NCI-H69 (cell line): ENCODE measurements around the gene ZC3H18.

Source experiments
- DNase-seq: peaks from one replicate; lab custom pipeline; 2025; lab: John Stamatoyannopoulos, UW

ZC3H18 gene

DNA sequence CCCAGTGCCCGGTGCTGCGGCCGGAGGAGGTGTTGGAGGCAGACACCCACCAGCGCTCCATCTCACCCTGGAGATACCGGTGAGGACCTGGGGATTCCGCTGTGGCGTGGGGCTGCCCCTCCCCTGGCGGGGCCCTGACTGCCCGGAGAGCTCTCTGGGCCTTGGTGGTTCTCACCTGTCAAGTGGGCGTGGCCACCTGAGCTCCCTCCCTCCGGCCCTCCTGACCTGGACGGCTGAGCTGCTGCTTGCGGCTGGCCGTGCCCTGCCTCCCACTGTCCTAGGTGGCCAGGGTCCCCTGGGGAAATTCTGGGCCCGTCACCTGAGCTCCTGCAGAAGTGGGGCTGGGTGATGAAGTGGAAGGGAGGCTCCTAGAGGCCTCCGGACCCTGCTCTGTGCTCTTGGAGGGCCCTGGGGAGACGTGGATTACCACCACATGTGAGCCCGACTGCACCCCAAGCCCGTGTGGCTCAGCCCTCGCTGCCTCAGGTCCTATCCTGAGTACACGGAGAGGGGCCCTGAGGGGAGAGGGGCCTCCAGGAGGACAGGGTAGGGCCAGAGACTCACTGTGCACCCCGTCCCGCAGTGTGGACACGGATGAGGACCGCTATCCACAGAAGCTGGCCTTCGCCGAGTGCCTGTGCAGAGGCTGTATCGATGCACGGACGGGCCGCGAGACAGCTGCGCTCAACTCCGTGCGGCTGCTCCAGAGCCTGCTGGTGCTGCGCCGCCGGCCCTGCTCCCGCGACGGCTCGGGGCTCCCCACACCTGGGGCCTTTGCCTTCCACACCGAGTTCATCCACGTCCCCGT lies 69.2 kb downstream of the ZC3H18 start:
- no peak for DNase-seq

DNA sequence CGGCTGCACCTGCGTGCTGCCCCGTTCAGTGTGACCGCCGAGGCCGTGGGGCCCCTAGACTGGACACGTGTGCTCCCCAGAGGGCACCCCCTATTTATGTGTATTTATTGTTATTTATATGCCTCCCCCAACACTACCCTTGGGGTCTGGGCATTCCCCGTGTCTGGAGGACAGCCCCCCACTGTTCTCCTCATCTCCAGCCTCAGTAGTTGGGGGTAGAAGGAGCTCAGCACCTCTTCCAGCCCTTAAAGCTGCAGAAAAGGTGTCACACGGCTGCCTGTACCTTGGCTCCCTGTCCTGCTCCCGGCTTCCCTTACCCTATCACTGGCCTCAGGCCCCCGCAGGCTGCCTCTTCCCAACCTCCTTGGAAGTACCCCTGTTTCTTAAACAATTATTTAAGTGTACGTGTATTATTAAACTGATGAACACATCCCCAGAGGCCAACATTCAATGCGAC lies 69.9 kb downstream of the ZC3H18 start:
- DNase-seq = no peak

DNA sequence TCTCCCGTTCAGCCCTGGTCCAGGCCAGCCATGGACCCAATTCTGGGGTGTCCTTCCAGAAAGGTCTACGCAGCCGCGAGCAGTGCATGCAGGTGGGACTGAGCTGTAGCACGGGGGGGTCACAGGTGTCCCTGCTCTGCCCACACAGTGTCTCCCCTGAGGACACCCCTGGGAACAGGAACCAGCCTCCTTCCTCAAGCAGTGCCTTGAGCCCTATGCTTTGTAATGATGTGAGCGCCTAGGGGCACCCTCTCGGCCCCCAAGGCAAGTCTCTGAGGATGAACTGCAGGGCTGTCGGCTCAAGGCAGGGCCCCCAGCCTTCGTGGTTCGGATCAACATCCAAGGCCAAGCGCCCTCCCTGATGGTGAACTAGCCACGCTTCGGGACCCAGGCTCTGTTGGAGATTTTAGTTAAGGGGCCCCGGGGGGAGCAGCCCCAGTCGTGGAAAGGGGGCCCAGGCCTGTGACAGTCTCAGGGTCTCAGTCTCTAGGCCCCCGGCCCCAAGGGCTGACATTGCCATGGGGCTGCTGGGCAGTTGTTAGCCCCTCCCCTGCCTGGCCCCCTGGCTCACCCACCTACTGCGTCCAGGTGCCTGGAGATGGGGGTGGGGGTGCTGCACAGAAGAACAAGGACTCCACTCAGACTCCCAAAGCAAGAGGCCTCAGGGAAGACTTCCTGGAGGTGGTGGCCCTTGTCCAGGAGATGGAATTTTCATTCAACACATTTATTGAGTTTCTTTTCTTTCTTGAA lies 70.5 kb downstream of the ZC3H18 start:
- no peak for DNase-seq

DNA sequence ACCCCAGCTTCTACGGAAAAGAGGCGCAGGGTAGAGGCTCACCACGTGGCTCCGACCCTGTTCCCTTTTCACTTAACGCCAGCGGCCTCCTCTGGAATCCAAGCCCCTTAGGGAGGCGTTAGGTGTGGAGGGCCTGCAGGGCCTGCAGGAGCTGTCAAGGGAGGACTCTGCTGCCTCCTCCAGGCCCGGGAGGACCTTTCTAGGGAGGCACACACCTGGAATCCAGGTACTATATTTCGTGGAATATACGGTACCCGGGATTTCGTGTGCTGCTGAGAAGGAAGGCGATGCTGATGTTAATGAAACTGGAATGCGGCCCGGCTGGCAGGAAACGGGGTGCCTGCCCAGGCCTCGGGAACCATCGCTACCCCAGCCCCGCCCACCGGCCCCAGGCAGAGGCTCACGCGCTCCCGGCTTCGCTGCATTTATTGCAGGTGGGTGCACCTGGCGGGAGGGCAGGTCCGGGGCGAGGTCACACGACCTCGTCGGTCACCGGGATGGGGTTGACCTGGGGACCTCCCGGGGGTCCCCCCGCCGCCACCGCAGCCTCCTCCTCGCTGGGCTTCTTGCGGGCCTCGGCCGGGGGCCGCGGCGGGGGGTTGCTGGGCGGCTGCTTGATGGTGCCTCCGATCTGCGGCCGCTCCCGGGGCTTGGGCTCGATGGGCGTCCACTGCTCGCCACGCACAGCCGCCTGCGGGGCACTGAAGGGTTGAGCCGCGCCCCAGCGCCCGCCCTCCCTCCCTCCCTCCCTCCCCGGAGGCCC lies 72.9 kb downstream of the ZC3H18 start:
- DNase-seq = no peak

DNA sequence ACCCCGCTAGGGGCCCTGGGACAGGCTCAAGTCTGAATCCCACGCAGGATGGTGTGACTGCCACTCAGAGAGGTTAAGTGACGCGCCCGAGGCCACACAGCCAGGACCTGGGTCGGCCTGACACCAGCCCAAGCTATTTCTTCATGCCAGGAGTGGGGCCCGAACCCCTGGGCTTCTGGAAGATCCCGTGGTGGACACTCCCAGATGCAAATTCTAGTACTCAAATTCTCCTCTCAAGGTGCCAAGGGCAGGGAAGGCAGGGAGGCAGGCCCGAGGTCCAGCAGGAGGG lies 73.4 kb downstream of the ZC3H18 start:
- DNase-seq = no peak

DNA sequence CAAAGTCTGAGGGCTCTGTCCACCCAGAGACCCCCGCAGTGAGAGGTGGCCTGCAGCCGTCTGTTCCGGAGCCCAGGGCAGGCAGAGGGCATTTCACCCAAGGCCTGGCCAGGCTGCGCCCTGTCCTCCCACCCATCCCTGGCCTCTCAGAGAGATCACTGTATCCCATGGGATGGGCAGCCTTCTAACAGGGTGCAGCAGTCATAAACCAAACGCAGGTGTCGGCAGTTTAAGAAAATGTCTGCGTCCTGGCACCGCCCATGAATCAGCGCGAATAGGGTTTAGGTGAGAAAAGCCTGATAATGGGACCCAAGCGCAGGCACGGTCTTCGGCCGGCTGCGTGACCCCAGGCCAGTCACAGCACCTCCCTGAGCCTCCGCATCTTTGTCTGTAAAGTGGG lies 75.3 kb downstream of the ZC3H18 start:
- no peak for DNase-seq

DNA sequence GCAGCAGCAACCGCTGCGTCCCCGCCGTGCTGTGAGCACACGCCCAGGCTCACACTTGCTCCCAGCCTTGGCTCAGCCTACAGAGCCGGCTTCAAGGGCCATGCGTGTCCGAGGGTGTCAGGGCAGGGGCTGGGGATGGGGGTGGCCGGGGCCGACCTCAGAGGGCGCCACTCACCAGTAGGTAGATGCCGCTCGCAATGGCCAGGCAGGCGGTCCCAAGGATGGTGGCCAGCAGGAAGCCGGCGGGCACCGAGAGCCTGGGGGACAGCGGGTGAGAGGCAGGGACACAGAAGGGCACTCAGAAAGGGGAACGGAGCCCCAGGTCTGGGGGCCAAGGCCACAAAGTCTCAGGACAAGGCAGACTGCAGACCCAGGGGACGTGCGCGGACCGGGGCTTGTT lies 75.7 kb downstream of the ZC3H18 start:
- no peak for DNase-seq

DNA sequence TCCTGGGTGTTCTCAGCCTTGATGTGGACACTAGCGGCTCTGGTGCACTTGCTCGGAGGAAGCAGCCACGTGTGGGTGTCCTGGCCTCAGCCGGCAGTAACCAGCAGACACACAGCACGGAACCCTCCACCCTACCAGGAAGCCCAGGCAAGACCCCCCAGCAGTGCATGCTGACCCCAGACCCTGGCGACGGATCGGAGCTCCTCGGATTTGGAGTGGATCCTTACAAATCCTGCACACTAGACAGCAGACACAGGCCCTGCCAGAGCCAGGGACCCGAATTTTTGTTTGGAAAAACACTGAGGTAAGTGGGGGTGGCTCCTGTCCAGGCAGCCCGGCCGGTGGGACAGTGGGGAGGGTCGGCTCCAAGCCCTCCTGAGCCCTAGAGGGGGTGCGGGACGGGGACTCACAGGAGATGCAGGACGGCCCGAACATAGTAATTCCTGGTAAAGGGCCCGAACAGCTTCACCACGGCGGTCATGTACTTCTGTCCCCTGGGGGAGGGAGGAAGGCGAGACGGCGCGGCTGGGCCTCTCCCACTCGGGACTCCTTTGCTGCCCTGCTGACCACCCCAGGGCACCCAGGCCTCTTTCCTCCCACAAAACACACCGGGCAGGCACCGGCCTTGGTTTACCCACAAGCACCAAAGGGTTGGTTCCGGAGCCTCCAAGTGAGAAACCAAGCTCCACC lies 76.3 kb downstream of the ZC3H18 start:
- DNase-seq = no peak

DNA sequence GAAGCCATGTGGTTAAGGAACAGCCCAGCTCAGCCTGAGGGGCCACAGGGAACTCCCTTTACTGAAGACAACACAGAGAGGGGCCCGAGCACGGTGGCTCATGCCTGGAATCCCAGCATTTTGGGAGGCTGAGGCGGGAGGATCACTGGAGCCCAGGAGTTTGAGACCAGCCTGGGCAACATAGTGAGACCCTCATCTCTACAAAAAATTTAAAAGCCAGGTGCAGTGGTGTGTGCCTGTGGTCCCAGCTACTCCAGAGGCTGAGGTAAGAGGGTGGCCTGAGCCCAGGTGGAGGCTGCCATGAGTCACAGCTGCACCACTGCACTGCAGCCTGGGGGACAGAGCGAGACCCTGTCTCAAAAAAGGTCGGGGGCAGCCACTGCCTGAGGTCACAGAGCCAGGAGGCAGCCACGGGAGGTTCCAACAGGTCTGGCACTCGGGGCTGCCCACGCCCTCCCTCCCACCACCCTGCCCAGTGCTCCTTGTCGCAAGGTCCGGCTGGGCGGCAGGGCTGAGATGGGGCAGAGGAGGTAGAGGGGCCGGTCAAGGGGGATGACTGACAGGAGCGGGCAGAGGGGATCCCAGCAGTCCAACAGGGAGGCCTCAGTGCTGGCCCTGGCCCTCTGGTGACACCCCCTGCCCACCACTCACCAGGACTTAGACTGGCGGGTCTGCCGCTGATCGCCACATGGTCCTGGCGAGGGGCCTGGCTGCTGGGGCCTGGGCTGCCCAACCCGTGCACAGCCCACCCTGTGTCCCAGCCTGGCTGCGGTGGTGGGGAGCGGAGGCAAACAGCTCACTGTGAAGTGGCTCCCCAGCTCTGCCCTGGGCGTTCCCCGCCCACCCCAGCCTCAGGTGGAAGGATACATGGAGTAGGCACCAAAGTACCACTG lies 77.2 kb downstream of the ZC3H18 start:
- no peak for DNase-seq

DNA sequence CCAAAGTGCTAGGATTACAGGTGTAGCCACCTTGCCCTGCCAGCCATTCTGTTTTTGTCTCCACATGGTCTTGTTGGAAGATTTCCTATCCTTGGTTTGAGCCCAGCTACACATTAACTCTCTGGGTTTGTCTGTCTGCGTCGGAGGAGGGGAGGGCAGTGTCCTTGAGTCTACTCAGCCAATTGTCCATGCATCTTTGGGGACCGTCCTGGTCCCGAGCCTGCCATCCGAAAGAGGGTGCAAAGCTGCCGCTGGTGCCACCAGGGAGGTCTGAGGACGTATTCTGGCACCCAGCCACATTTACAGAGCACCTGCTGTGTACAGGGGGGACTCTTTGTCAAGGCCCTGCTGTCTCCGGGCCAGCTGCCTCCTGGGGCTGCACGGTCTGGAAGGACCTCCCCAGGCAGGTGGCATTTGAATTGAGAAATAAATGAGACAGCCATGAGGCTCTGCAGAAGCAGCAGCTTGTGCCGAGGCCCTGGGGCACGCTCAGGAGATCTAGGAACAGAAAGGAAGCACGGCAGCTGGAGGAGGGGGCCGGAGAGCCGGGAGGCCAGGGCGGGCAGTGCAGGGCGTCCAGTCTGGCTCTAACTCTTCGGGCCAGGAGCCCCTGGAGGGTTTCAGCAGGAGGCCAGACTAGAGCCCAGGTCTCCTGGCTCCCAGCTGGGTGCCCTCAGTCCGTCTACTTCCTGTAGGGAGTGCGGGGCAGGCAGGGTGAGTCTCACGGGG lies 79.2 kb downstream of the ZC3H18 start:
- DNase-seq = peak; percentile 71

DNA sequence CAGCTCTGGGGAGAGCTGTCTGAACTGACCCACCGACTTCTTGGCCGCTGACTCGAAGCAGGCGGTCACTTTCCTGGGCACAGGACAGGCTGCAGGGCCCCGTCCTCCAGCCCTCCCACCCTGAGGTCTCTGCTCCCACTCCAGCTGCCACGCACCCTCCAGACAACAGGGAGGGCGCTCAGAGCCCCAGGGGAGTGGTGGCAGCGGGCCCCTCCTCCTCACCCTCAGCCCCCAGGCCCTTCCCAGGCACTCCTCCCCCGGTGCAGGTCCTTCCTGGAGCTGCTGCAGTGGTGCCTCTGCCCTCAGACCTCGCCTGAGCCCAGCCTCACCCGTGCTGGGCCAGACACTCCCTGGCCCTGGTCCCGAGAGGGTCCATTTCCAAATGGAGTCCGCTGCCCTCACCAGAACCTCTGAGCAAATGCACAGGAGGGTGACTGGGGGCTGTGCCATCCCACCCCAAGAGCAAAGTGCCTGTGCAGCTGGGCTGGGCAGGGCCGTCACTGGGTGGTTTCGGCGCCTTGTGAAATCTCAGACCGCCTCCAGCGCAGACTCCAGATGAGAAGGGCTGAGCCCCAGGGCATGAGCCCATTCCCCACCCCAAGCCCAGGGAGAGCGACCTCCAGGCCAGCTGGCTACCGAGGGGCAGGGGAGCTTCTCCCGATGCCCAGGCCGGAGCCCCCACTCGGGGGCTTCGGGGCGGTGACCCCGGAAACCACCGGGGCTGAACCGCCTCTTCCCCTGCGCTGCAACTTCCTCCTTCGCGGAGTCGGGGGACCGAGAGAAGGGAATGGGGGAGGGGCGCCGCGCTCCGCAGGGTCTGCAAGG lies 79.9 kb downstream of the ZC3H18 start:
- DNase-seq = peak; percentile 28

DNA sequence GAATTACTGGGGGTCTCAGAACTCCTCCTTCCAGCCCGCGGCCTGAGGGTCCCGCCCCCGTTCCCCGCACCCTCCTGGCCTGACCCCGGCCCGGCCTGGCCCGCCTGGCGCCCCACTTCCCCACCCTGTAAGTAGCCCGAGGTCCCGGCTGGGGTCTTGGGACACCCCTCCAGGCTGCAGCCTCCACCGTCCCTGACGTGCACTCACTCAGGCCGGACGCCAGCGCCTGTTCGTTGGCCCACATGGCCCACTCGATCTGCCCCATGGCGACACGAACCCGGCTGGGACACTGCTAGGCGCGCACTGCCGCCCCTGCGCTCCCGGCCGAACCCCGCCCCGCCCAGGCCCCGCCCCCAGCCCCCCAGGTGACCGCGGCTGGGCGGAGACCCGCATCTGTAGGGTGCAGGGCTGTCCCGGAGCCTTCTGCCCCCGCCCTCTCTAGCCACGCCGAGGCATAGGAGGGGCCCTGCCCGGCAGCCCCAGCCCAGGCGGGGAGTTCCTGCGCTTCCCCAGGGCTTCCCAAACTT lies 80.6 kb downstream of the ZC3H18 start, which contains the start of gene CYBA:
TSS of gene CYBA (minus strand) at position 305 of the 527 bp plus-strand sequence. CDS start at position 265, 40 bp downstream.
- DNase-seq = peak; percentile 35

DNA sequence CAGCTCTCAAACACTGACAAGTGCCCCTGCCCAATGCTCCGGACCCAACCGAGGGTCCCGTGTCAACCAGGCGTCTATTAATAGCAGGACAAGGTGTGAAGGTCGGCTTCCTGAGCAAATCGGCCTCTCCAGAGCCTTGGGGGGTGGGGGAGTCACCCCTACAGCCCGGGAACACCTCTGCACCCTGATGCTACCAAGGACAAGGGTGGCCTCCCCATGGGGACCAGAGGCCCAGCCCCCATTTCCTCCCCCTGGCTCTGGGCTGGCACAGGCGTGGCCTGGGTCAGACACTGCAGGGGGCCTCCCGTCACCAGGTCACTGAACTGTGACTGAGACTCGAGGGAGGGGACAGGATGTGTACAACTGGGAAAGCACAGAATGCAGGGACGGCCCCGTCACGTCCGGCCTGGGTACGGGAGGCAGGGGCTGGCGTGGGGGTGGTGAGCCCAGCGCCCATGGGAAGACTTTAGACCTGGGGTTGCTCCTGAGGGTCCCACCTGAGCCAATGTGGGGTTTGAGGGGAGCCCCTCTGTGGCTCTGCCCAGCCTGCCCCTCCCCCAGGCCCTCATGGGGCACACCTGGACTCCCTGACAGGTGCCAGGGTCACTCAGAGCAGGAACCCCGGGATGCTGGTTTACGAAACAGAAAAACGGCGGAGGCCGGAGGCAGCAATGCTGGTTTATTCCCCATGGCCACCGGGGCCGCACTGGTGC lies 81.2 kb downstream of the ZC3H18 start:
- DNase-seq = peak; percentile 31

DNA sequence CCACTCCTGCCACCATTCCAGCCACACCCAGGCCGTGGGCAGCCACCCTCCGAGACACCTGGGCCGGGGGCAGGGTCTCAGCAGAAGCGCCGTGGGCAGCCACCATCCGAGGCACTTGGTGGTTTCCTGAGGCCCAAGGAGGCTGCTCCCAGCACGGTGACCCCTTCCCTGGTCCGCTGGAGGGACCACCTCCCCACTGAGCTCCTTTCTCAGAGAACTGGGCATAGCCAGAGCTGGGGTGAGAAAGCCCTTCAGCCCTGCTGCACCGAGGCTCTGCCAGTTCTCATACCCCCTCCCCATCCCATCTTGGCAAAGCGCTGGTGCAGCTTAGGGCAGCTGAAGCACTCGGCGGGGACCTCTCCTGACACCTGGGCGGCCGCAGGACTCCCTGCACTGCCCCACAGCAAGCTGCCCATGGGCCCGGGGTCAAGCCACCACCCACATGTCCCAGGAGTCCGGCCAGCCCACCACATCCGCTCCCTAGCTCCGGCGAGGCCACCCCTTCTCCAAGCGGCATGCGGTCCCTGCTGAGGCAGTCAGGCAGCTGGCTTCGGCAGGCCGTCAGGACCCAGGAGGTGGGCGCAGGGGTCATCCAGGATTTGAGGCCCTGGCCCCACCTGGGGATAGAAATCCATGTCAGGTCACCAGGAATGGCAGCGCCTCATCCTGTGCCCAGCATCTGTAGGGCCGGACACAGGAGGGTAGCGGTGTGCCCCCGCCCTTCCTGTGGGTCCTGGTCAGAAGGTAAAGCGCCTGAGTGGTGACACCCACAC lies 82.0 kb downstream of the ZC3H18 start:
- DNase-seq = no peak

DNA sequence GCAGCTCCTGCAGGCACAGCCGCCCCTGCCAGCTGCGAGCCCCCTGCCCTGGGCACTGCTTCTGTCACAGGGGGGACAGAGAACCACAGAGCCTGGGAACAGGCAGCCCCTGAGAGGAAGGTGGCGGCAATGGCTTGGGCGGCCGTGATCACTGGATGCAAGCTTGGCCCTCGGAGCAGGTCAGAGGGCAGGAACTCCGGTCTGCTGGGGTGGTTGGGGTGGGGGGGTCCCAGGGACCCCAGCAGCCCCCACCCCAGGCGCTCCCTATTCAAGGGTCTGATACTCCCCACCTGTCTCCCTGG lies 82.5 kb downstream of the ZC3H18 start:
- no peak for DNase-seq

DNA sequence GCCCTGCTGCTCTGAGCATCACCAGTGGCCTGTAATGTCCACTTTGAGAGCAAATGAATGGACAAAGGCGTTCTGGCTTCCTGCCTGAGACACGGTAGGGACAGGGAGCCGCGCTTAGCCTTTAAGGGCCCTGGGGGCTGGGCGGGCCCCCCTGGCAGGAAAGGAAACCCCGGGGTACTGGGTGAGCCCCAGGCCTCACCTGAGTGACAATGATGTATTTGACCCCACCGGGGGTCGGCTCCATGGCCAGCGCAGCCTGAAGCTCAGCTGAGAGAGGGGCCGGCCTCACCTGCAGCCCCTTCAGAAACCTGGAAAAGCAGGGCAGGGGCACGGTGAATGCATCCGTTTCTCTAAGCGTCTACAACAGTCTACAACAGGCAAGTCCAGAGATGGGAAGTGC lies 82.9 kb downstream of the ZC3H18 start:
- no peak for DNase-seq

DNA sequence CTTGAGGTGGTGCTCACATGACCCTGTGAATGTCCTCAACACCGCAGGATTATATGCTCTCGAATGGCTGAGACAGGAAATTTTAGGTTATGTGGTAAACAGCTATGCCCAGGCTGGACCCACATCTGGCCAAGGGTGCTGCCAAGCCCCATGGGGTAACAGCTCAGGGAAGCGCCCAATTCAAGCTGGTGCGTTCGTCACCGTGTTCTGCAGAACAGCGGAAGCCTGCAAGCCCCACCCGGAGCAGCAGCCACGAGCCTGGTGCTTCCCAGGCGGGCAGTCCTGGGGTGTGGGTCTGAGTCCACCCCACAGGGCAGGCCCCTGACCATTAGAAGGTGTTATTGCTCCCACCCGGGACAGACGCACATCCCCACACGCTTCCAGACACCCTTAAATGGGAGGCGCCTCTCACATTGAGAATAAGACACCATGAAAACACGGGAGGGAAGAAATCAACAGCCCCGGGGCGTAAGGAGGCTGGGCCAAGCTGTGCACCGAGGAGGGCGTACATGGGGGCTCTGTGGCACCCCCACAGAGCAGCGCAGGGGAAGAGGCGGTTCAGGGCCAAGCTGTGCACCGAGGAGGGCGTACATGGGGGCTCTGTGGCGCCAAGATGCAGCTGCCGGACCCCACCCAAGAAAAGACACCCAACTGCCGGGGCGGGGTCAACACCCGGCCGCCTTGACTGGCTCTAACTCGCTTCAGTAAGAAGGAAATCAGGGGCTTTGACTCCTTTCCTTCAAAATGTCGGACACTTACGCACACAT lies 83.6 kb downstream of the ZC3H18 start:
- no peak for DNase-seq
